ENCODE measurements around the gene SLC2A11. TPM values are rescaled to one million over a fixed set of nuclear protein-coding genes. Genes with fewer than 3 reads are reported as not detected.

Gene SLC2A11
- polyA plus RNA-seq, 3 donors = 1.3 to 3.3 (median 2.5) TPM

GRCh38 chr22:23875801-23876200 is 18.1 kb downstream of the SLC2A11 start:
- no peak overlapping the region for H3K9ac ChIP-seq (ENCODE audit: insufficient read depth, low read length, poor library complexity, severe bottlenecking)
- no peak overlapping the region for H3K27ac Mint-ChIP-seq
- H3K27me3 Mint-ChIP-seq (ENCODE audit: low read depth in 3 of 3) = peaks cover 0 to 1% (median 0%) of the 10 kb centered on the region in 3 donors
- no peak overlapping the region for H3K4me3 ChIP-seq (replicated peaks in 1 of 3; ENCODE audit: low read depth in 2 of 3, low read length in 3 of 3)
- no peaks in the 10 kb centered on the region for H3K79me2 ChIP-seq (ENCODE audit: insufficient read depth, low read length)
- no peaks in the 10 kb centered on the region for H3K4me1 Mint-ChIP-seq
- DNase-seq = no peak
- no peaks in the 10 kb centered on the region for H3K9me3 ChIP-seq (replicated peaks in 1 of 2; ENCODE audit: control insufficient read depth in 1 of 2, insufficient read depth in 1 of 2, low read length in 2 of 2)
- H4K20me1 ChIP-seq (ENCODE audit: insufficient read depth, low read length) = no peaks in the 10 kb centered on the region
- no peaks in the 10 kb centered on the region for H3K4me1 ChIP-seq (ENCODE audit: control insufficient read depth in 1 of 2, insufficient read depth in 2 of 2, low read length in 2 of 2)
- no peaks in the 10 kb centered on the region for H3K27me3 ChIP-seq (ENCODE audit: control insufficient read depth in 2 of 2, insufficient read depth in 2 of 2, low read length in 2 of 2)
- H3K36me3 Mint-ChIP-seq = no peaks in the 10 kb centered on the region
- no peak overlapping the region for H2AFZ ChIP-seq (ENCODE audit: insufficient read depth, low read depth, low read length, poor library complexity, severe bottlenecking)
- intact Hi-C loops (cut with micrococcal nuclease) = no loop called here
- no peak for TF ChIP-seq CTCF (IDR thresholded peaks at IDR 0.05)
- H3K4me3 Mint-ChIP-seq = no peak overlapping the region
- 100% methylated on average over 2 of the region's 2 CpGs for WGBS (ENCODE audit: insufficient coverage)
- H3K9me3 Mint-ChIP-seq = no peaks in the 10 kb centered on the region
- H3K36me3 ChIP-seq (replicated peaks in 1 of 2; ENCODE audit: control insufficient read depth in 1 of 2, insufficient read depth in 2 of 2, low read length in 2 of 2) = no peaks in the 10 kb centered on the region
- no peak overlapping the region for H3K27ac ChIP-seq (ENCODE audit: low read depth in 1 of 2, low read length in 2 of 2)
- H3K4me2 ChIP-seq (replicated peaks; ENCODE audit: extremely low read depth, low read length, poor library complexity, severe bottlenecking) = no peak overlapping the region

DNA sequence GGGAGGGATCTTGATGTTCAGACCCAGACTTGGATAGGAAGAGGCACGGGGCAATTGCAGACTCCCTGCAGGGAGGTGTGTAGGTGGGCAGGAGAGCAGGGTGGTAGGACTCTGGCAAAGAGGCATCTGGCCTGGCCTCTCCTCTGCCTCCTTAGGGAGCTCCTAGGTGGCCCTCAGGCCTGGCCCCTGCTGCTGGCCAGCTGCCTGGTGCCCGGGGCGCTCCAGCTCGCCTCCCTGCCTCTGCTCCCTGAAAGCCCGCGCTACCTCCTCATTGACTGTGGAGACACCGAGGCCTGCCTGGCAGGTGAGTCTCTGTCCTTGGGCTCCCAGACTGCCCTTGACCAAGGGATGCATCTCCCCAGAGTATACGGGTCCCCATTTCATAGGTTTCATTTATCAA is 19.9 kb downstream of the SLC2A11 start:
- Histone ChIP-seq H2AFZ (ENCODE audit: insufficient read depth, low read depth, low read length, poor library complexity, severe bottlenecking) (no peak overlapping the region), H3K27me3 (ENCODE audit: control insufficient read depth in 2 of 2, insufficient read depth in 2 of 2, low read length in 2 of 2) (no peaks in the 10 kb centered on the region), H4K20me1 (ENCODE audit: insufficient read depth, low read length) (no peaks in the 10 kb centered on the region), H3K4me3 (replicated peaks in 1 of 3; ENCODE audit: low read depth in 2 of 3, low read length in 3 of 3) (no peak overlapping the region), H3K79me2 (ENCODE audit: insufficient read depth, low read length) (no peaks in the 10 kb centered on the region), H3K9me3 (replicated peaks in 1 of 2; ENCODE audit: control insufficient read depth in 1 of 2, insufficient read depth in 1 of 2, low read length in 2 of 2) (no peaks in the 10 kb centered on the region), H3K4me1 (ENCODE audit: control insufficient read depth in 1 of 2, insufficient read depth in 2 of 2, low read length in 2 of 2) (no peaks in the 10 kb centered on the region), H3K36me3 (replicated peaks in 1 of 2; ENCODE audit: control insufficient read depth in 1 of 2, insufficient read depth in 2 of 2, low read length in 2 of 2) (no peaks in the 10 kb centered on the region), H3K9ac (ENCODE audit: insufficient read depth, low read length, poor library complexity, severe bottlenecking) (no peak overlapping the region), H3K27ac (ENCODE audit: low read depth in 1 of 2, low read length in 2 of 2) (no peak overlapping the region), H3K4me2 (replicated peaks; ENCODE audit: extremely low read depth, low read length, poor library complexity, severe bottlenecking) (no peak overlapping the region)
- no peaks in the 10 kb centered on the region for H3K4me1 Mint-ChIP-seq
- no peaks in the 10 kb centered on the region for H3K36me3 Mint-ChIP-seq
- WGBS (ENCODE audit: insufficient coverage) = 94% methylated on average over 8 of the region's 8 CpGs
- no peak overlapping the region for H3K4me3 Mint-ChIP-seq
- no peak for TF ChIP-seq CTCF (IDR thresholded peaks at IDR 0.05)
- intact Hi-C loops (cut with micrococcal nuclease) = no loop called here
- H3K9me3 Mint-ChIP-seq = no peaks in the 10 kb centered on the region
- H3K27me3 Mint-ChIP-seq (ENCODE audit: low read depth in 3 of 3) = peaks cover 0 to 1% (median 0%) of the 10 kb centered on the region in 3 donors
- no peak for DNase-seq
- H3K27ac Mint-ChIP-seq = no peak overlapping the region

Data from CD14-positive monocyte (primary cell).